Heart left ventricle (tissue), 13 donors: ENCODE results near the gene TXNDC11.

ENCODE experiments used
- CTCF ChIP-seq, 12 donors: fragments of 200-600 bp; sonication (generic) in 4 of 12; IDR thresholded peaks; one replicate each; pipeline versions ENCODE4 v1.5.0 to v1.8.0; 2018 to 2022; ENCODE audit warnings: antibody characterized with exemption in 12 of 12, mild to moderate bottlenecking in 5 of 12
- POLR2A ChIP-seq, 2 donors: fragments of 450-650 bp; IDR thresholded peaks; one replicate each; pipeline ENCODE4 v1.6.1; 2017; ENCODE audit warnings: antibody characterized with exemption in 2 of 2, mild to moderate bottlenecking in 2 of 2, moderate library complexity in 2 of 2
- donor health status: ischemic (EF 13 %, LVEDD 7.1; RV severe dilation, severe dysfunction).
- donor health status: DM: no; HTN: yes; CAD: no.
- donor health status: DM: no; HTN: no; CAD: no.
- donor health status: ischemic (EF 25% LVEDD 6.9; RV normal size, moderate dysfunction).
- donor health status: ischemic (EF 25% LVEDD 5.7; RV mildly dilated, moderate dysfunction).
- donor health status: ischemic (EF 35%, LVEDD 5.7; RV mildly dilated, moderate dysfunction).
- donor health status: nonischemic (EF 11% LVEDD 7.7; RV severe dilation, severe dysfunction).
- donor health status: DM: yes; HTN: yes; CAD: no.
- donor health status: PGD.
- donor health status: ischemic (EF 29% LVEDD 5.4; RV normal size, mild dysfunction).
- donor health status: nonischemic (EF 23%, LVEDD 6.1; RV moderate dilation, normal function).

- no peak for TF ChIP-seq POLR2A (IDR thresholded peaks at IDR 0.05)
- no peak for TF ChIP-seq CTCF (IDR thresholded peaks at IDR 0.05)
Observed at GRCh38 chr16:11658896-11659708, 83.6 kb downstream of the TXNDC11 start.
